ENCODE data around the gene RHOB.

Gene RHOB

GRCh38 chr2:20496076-20496872 is 49.4 kb downstream of the RHOB start:
- TF ChIP-seq, protein P1, sequence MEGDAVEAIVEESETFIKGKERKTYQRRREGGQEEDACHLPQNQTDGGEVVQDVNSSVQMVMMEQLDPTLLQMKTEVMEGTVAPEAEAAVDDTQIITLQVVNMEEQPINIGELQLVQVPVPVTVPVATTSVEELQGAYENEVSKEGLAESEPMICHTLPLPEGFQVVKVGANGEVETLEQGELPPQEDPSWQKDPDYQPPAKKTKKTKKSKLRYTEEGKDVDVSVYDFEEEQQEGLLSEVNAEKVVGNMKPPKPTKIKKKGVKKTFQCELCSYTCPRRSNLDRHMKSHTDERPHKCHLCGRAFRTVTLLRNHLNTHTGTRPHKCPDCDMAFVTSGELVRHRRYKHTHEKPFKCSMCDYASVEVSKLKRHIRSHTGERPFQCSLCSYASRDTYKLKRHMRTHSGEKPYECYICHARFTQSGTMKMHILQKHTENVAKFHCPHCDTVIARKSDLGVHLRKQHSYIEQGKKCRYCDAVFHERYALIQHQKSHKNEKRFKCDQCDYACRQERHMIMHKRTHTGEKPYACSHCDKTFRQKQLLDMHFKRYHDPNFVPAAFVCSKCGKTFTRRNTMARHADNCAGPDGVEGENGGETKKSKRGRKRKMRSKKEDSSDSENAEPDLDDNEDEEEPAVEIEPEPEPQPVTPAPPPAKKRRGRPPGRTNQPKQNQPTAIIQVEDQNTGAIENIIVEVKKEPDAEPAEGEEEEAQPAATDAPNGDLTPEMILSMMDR (IDR thresholded peaks at IDR 0.05; ENCODE audit: low read depth, low read length) = no peak
- DNase-seq = no peak
- Histone ChIP-seq H3K27ac (no peak overlapping the region), H3K9me3 (ENCODE audit: severe bottlenecking) (no peaks in the 10 kb centered on the region), H3K4me3 (ENCODE audit: low read depth, low read length) (no peak overlapping the region), H3K27me3 (ENCODE audit: insufficient read depth, low read depth, severe bottlenecking) (no peaks in the 10 kb centered on the region), H3K36me3 (no peaks in the 10 kb centered on the region)

- Histone ChIP-seq H3K36me3 (no peaks in the 10 kb centered on the region), H3K4me3 (ENCODE audit: low read depth, low read length) (no peak overlapping the region), H3K27ac (no peak overlapping the region), H3K9me3 (ENCODE audit: severe bottlenecking) (no peaks in the 10 kb centered on the region), H3K27me3 (ENCODE audit: insufficient read depth, low read depth, severe bottlenecking) (no peaks in the 10 kb centered on the region)
- no peak for DNase-seq
- TF ChIP-seq, protein P1 (IDR thresholded peaks at IDR 0.05; ENCODE audit: low read depth, low read length) = no peak
Measured at GRCh38 chr2:20496942-20497341, 50.1 kb downstream of the RHOB start.

Measured in WERI-Rb-1 (cell line).